Activated CD4-positive, alpha-beta T cell treated with anti-CD3 and anti-CD28 coated beads, Interleukin-2, amount 50 U/mL, for 16 hours (primary cell): ENCODE data around the gene BRAT1.
A peak's percentile ranks its signal among the peaks of the same experiment; 100 is the strongest.

Source experiments
- DNase-seq: peaks from one replicate; pipeline ENCODE4 v3.0.0-alpha.2; 2020

BRAT1 gene

GRCh38 chr7:2522780-2523433 is 32.4 kb downstream of the BRAT1 start:
- DNase-seq, result peak; percentile 50

DNA sequence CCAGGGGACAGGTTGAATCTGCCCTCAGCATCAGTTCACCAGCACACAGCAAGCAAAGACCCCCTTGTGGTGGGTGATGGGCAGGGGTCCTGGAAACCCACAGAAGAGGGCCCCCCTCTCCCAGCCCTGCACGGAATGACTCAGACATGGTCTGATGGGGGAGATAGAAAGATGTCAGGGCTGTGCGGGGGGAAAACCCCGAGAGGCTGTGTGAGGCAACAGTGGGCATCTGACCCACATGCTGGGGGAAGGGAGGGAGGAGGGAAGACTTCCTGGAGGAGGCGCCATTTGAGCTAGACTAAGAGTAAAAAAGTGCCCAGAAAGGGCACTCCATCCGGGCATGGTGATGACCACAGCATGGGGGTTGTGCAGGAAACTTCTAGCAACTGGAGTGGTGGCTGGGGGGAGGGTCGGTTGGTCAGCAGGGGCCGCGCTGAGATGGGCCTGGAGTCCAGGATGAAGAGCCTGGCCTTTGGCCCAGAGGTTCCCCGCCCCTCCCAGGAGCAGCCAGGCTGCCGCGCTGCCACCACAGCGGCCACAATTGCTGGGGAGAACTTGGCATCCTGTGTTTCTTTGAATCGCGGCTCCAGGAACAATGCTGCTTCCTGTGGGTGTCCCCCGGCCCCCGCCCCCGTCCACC is 33.3 kb downstream of the BRAT1 start:
- peak; percentile 94 for DNase-seq

- DNase-seq, result peak; percentile 49
These were observed 34.0 kb downstream of the BRAT1 start for GRCh38 chr7:2521341-2521745.

- DNase-seq, result no peak
These were observed 34.5 kb downstream of the BRAT1 start for GRCh38 chr7:2520761-2521290.

GRCh38 chr7:2520131-2520760 is 35.1 kb downstream of the BRAT1 start:
- no peak for DNase-seq

GRCh38 chr7:2519119-2519930 is 36.0 kb downstream of the BRAT1 start, which contains the start of gene LFNG:
Gene LFNG, plus strand, starts transcription at chr7:2519774. Its CDS starts 88 bp downstream, at chr7:2519862.
- peak; percentile 91 for DNase-seq

- DNase-seq, result no peak
These were observed 36.6 kb downstream of the BRAT1 start for GRCh38 chr7:2518737-2519118.

DNA sequence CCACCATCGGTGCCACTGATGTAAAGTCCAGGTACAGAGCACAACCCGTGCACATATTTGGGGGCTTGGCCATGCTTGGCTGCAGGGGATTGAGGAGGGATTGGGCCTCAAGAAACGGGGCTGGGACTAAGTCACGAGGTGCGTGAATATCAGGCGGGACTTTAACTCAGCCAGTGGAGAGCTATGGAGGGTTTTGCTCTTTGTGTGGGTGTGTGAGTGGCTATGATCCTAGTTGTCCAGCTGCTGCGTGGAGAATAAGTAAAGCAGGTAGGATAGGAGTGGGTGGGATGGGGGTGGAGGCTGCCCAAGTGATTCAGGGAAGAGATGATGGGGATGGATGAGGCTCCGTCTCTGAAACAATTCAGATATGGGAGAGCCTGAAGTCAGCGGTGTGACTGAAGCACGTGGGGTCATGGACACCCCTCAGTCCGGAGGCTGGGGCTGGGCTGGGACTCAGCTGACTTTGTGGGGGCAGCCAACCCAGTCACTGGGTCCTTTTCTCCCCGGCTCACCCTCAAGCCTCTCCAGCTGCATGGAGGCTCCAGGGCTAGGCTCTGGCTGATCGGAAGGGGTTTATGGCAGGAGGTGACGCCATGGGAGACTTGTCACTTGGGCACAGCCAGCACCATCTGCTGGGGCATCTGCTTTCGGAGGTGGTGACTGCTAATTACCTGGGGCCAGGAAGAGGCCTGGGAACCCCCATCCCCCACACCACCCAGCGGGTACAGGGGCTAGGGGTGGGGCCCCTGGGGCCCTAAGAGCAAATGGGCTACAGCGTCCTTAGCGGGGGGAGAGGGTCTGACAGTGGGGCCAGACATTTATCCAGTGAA is 37.4 kb downstream of the BRAT1 start:
- DNase-seq, result no peak

DNA sequence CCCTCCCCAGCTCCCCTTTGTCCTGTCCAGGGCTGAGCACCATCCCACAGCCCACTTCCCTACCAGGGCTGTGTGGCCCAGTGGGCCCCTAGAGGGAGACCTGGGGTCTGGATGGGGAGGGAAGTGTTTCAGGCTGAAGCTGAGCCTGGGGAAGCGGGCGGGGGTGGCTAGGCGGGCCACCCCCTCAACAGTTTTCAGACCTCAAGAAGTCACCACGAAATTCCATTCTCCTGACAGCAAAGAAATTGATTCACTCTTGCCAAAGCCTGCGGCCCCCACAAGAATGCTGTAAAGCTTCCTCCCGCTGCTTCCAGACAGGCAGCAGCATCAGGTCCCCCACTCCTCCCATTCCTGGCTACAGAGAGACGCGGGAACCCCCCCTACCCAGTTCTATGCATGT is 38.3 kb downstream of the BRAT1 start:
- no peak for DNase-seq

GRCh38 chr7:2516194-2516555 is 39.1 kb downstream of the BRAT1 start:
- DNase-seq, result no peak

DNA sequence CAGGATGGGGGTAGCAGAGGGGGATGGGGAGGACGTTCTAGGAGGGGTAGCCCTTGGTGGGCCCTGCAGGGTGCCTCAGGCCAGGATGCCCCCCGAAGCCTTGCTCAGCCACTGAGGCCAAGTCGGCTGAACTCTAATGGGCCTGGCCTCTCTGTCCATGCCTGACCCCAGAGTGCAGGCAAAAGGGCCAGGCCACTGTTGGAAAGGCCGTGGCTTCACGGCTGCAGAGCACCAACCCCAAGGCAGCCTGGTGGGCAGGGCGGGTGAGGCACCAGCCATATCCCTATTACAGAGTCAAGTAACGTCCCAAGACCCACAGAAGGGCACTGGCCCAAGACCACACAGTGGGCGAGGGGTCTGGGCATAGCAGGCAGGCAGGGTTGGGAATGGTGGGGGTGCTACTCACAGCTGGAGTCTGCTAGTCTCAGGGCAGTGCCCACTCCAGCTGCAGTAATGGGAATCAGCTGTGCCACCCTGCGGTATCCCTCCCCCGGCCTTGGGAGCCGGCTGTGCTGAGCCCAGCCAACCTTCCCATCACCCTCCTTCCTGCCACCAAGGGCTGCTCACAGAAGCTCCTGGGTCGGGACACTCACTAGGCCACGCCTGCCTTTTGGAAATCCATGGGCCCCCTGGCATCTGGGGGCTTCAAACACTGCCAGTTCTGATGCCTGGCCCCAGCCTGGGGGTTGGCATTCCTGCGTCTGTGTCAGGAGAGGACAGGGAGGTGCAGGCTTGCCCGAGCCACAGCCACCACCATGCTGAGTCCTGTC is 39.7 kb downstream of the BRAT1 start:
- no peak for DNase-seq

- no peak for DNase-seq
These were observed 40.6 kb downstream of the BRAT1 start for GRCh38 chr7:2514473-2515423.

- DNase-seq, result no peak
These were observed 41.6 kb downstream of the BRAT1 start for GRCh38 chr7:2513702-2514101.

DNA sequence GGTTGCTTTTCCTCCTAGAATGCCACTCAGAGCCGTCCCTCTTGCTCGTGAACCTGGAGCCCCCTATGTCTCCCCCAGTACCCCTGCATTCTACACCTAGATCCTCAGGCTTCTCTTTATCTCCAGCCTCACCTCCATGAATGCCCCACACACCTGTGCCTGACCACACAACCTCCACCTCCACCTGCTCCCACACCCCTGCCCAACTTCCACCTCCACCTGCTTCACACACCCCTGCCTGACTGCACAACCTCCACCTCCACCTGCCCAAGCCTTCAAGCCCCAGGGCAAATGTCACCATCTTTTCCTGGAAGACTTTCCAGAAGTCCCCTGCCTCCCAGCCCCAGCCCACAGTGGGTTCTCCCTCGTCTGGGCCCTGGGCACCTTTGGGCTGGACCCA is 42.6 kb downstream of the BRAT1 start:
- DNase-seq, result no peak

- DNase-seq, result no peak
These were observed 43.1 kb downstream of the BRAT1 start for GRCh38 chr7:2512179-2512661.

DNA sequence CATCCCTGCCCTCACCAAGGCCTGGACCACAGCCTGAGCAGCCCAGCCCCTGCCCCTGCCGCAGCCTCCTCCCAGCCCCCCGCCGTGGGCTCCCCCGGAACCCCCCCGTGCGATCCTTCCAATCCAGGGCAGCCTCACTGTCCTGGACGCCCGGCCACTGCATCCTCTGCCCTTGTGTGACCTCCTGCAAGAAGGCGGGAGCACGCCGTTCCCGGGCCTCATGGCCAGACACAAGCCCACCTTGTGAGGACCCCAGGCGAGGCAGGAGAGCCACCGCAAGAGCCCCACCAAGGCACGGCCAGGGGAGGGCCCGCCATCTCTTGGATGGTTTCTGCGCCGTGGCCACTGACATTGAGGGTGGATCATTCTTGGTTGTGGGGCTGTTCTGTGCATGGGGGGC is 43.6 kb downstream of the BRAT1 start:
- no peak for DNase-seq

DNA sequence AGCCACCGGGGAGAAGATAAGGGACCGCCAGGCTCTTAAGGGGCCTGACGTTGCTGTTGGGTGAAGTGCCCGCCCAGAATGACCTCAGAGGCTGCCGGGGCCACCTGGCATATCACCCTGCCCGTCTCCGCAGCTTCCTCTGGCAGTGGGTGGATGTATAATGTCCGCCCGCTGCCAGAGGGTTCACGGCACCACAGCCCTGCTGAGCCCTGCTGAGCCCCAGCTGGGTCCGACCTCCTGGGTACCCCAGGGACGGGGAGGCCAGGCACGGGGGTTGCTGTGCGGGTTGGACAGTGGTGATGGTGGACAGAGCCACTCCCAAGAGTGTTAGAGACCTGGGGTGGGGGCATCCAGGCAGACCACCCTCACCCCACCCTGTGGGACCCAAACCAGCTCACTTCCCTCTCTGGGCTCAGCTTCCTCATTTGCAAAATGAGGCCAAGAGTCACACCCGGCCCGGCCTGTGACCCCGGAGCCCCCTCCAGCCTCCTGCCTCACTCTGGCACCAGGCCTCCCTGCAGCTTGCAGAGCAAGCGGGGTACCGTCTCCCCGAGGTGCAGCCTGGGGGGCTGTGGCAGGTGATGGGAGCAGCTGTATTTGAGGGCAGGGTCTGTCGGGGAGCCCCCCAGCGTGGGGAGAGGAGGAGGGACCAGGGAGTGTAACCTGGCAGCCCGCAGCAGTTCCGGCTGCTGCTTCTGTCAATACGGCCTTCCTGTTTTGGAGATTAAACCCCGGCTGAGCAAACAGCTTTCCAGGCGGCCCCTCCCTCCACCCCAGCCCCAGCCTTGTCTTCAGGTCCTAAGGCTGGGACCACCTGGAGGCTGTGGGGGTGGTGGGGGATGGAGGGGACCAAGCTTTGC is 44.2 kb downstream of the BRAT1 start:
- no peak for DNase-seq

DNA sequence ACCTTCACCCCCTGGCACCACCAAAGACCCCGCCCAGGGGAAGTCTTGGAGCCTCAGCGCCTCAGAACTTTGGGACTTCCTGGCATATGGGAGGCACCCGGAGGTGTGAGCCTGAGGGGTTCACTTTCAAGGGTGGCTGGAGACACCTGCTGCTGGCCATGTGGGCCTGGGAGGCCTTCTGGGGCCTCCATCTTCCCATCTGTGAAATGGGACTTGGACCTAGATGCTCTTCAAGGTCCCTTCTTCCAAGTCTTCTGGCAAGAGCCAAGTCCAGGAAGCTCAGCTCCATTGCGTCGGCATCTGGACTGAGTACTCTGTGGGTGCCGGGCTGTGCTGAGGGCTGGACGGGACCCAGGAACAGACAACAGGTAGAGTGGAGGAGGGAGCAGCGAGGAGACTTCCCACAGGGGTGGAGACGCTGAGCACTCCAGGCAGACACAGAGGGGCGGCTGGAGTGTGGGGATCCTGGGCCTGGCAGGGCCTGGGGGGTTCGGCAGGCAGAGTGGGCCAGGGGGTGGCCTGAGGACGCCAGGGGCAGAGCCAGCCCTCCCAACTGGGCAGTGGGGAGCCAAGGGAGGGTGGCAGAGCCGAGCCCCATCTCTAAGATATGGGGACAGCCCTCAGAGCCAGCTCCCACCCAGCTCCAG is 45.1 kb downstream of the BRAT1 start:
- no peak for DNase-seq
